Measurements from ENCODE around the gene PIK3C2B.

The PIK3C2B gene

DNA sequence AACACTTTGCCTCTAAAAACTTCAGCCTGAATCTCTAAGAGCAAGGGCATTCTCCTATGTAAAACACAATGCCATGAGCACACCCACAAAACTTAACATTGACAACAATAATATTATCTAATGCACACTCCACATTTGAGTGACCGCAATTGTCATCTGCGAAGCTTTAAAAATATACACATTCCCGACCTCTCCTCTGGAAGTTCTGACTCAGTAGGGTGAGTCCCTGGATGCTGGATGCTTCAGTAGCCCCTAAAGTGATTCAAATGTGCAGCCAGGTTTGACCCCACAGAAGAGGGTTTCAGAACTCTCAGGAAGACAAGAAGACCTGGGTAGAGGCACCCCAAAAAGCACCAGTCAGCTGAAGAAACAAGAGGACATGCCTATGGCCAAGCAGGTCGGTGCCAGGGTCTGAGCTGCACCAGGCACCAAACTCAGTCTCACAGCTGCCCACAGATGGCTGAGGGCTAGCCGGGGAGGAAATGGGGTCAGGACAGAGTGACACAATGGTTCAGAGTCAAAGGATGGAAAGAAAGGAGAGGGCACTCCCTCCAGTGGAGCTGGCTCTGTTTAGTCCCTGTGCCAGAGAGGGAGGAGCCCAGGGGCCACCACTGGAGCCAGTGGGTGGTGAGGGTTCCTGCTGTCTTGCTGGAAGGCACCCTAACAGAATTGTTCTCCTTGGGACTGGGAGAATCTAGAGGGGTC is 17.4 kb downstream of the PIK3C2B start:
- DNase-seq, result peak in 9 of 14 donors; percentile 21 to 82 (median 66)

DNA sequence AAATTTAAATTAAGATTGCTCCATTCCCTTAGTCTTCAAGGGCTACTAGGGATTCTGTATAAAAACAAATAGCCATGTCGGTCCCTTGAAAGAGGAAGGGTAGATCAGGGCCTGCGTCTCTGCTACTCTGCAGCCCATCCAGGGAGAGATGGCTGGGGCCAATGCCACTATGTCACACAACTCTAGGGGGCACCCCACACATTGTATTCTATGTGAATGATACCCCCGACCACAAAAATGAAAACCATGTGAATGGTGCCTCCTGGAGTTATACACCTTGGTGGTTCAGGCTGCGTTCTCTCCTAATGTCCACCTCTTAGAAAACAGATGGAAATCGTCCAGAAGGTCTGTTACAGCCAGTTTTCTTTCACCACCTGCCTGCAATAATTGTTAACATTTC is 18.0 kb downstream of the PIK3C2B start:
- DNase-seq, result no peak

DNA sequence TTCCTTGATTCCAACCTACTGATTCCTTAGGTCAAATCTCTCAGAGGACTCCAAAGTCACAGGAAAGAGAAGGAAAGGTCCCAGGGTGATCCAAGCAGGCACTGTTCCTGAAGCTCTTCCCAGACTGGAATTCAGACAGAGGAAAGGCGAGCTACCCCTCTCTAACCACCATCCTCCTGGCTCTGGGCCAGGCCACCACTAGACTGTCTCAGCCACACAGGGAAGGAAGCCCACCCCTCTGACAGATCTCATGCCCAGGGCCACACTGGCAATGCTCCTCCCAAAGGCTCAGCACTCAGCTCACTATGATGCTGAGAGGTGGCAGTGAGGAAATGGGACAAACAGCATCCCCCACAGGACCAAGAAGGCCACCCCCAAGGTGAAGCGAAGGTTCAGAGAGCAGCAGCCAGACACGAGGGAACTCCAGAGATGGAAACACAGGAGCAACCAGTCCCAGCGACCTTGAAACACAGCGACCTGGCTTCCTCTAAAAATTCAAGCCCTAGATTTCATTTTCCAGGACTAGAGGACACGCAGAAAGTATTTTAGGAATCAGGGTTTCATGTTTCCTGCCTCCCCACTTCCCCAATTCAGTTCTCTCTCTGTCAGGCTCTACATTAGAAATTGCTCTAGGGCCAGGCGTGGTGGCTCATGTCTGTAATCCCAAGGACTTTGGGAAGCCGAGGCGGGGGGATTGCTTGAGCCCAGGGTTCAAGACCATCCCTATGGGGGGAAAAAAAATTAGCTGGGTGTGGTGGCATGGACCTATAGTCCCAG is 18.8 kb downstream of the PIK3C2B start:
- no peak for DNase-seq

DNA sequence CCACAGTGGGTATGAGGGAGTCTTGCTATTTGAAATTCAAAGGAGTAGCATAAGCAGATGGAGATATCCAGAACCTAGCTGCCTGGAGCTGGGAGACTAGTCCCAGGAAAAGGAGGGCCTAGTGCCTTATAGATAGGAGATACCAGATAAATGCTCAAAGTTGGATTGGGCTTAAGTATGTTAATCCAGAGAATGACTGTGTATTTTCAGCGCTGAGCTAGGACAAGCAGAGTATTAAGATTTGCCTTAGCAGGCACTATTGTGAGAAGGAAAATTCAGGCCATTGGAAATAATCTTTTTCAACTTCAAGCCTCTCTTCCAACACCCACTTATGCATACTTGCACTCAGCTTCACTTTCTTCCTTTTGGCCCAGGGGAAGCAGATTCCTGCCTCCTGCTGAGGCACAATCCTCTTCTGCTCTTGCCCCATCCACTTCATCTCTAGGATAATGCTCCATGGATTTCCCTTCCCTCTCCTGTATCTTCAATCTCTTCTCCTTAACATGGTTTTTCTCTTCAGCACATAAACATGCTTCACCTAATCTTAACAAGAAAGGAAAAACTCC is 21.1 kb downstream of the PIK3C2B start:
- DNase-seq, result no peak

DNA sequence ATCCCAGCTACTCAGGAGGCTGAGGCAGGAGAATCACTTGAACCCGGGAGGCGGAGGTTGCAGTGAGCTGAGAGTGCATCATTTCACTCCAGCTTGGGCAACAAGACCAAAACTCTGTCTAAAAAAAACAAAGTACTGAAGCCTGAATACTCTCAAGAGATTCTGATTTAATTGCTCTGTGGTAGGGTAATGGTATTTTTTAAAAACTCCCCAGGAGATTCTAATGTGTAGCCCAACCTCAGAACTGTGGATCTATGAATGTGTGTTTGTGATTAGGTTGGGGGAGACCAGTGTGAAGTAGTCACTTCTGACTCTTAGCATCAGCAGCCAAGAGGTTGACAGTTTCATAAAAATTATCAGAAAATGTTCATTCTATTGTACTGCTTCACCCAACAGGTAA is 21.9 kb downstream of the PIK3C2B start:
- DNase-seq, result no peak

DNA sequence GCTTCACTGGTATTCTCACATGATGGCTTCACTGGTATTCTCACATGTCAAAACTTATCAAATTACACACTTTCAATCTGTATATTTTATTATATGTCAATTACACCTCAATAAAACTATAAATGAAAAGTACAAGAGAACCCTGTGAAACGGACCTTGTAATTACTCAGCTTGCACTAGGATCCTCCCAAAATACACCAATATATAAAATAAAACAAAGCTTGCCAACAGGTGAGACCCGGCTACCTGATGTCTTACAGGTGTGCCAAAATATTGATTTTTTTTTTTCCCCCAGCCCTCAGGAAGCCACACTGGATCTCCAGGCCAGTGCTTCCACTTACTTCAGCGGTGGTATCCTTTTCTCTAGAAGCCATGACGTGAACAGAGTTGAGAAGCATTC is 22.9 kb downstream of the PIK3C2B start:
- DNase-seq, result no peak

DNA sequence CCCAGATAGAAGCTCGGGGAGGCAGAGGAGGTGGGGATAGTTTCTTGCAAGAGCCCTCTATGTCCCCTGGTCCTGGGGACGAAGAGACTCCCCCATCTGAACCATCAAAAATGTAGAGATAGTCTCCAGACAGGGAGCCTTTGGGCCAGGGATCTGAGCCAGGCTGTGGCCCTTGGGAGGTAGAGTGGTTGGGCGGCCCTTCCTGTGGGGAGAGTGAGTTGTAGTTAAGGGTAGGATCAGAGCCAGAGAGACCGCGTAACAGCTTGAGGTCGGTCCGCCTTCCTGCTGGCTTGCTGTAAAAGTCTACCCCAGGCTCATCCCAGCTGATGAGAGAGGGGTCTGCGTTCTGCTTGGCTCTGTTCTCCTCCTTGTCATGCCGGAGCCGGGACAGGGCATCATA is 25.3 kb downstream of the PIK3C2B start:
- DNase-seq, result no peak

DNA sequence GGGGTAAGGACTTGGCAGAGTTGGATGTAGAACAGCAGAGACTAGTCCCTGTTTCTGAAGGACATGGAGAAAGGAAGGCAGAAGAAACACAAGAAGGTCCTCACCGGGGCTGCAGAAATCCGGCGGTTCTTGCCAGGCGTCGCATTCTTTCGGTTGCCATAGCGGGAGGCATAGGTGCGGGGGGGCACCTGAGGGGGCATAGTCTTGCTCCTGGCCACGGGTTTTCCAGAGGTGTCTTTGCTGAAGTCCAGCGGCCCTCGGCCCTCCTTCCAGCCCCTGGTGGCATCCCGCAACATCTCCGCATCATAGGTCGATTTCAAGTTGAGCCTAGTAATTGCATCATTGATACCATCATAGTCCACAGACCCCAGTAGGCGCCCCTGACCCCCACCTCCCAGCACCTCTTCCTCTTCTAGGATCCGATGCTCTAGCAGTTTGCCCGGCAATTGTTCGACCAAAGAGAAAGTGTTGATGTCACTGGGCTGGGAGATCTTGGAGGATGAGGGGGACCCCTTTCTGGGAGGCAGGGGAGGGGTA is 25.8 kb downstream of the PIK3C2B start:
- no peak for DNase-seq

DNA sequence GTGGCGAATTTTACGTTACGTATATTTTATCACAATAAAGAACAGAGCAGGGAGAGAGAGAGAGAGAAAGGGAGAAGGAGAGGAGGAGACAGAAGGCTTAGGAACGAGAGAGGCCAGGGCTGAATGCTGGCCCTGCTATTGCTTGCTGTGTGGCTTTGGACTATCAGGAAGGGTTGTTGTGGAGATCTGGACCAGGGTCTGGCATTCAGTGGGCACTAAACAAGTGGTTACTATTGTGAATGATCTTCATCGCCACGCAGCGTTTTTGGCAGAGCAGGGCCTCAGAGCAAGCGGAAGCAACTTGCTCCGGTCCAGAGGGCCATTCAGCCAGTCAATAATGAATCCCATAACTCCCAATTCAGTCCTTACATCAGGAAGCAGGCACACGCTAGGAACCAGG is 26.4 kb downstream of the PIK3C2B start:
- peak in 9 of 14 donors; percentile 21 to 64 (median 34) for DNase-seq

DNA sequence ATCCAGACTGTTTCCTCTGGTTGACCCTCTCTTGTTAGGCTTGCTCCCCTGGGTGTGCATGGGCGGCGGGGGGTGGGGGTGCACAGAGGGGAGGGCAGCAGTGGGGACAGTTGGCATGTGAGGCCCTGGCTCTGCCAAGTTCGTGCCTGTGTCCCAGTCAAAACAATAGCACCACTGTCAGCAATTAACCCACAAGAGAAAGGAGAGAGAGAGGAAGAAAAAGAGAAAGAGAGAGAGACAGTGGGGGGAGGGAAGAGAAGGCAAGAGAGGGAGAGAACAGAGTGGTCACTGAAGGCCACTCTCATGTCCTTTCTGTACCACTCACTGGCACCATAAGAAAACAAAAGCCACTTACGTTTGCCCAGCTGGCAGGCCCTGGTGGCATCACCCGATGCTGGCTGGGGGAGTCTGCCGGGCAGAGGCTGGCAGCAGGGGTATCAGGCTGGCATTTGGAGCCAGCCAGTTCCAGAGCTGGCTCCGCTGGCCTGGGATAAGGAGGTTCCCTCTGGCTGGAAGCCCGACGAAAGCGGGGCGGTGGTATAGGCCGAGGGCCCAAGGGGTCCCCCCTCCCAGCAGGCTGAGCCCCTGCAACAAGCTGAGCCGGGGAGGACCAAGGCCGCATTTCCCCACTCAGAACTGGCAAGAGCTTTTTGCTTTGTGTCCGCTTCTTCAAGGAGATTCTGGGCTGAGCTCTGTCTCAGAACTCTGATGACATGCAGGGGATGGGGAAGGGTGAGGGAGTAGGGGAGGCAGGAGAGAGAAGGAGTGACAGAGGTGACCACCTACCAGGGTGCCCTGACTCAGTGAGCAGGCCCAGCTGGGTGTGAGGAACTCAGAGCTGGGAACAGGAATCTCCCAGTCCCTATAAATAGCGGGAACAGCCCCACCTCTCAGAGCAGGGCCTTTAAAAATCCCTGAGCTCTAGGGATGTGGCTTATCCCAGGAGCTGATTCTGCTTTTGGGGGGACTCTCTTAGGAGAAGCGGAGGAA is 27.9 kb downstream of the PIK3C2B start:
- peak in 12 of 14 donors; percentile 32 to 93 (median 84) for DNase-seq

DNA sequence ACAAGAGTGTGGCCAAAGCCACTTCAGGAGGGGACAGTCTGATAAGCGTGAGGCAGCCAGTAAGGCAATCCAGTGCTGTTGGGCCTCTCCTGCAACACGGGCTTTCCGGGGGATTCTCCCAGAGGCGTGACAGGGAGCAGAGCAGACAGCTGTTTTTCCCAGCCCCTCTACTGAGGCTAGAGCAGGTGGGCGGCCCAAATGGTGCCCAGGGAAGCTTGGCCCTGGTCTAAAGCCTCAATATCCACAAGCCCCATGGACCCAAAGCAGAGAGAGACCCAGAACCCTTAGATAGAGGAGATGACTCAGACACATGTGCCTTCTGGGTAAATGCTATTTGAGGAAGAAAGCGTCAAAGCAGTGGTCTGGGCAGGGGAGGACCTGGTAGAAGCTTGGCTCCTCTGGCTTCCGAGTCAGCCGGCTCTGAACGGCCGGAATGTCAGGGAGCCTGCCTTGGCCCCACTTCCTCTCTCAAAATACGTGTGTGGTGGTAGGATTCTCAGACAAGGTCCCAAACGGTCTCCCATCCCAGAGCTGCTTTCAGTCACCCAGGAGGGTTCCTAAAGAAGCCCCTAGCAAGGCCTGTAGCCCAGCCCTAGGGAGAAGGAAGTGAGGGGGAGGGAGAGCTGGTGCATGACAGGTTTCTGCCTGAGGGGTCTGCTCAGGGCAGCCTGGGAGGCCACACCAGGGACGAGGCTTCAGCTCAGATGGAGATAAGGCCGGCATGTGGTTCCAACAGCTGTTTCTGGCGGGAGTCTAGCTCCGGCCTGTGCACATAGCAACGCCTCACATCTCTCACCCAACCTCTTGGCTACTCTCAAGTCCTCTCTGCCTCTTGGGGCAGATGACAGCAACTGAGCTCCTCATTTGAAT is 28.8 kb downstream of the PIK3C2B start:
- DNase-seq, result peak in 6 of 14 donors; percentile 56 to 83 (median 66)

DNA sequence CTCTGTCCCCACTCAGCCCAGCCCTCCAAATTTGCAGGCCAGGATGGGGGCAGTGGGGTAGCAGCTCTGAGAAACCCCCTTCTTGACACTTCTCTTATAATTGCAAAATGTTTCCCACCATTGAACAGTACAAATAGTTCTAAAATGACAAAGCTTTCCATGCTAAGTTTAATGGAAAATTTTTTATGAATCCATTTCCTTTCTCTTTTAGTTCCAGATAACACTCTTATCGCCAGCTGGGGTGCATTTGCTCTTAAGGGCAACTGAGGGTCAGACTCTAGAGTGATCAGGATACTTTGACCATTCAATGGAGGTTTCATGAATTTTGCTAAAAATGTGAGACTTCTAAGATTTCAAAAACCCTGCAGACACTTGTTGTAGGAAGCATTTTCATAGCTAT is 29.9 kb downstream of the PIK3C2B start:
- DNase-seq, result no peak

DNA sequence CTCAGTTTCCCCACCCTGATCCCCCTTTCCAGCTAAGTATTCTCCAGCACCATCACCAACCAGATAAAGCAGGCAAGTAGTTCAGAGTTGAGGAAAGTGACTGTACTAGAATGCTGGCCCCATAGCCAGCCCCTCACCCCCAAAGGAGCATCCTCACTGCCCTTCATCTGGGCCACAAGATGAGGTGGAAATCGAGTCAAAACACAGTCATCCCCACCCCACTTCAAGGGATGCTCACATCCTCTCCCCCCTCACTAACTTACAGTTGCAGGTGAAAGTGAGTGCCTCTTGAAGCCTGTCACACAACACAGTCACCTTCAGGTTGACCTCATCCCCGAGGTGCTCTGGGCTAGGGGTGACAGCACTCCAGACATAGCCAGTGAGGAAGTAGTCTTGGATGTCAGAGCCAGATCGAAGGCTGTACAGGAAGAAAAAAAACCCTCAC is 30.4 kb downstream of the PIK3C2B start:
- no peak for DNase-seq

DNA sequence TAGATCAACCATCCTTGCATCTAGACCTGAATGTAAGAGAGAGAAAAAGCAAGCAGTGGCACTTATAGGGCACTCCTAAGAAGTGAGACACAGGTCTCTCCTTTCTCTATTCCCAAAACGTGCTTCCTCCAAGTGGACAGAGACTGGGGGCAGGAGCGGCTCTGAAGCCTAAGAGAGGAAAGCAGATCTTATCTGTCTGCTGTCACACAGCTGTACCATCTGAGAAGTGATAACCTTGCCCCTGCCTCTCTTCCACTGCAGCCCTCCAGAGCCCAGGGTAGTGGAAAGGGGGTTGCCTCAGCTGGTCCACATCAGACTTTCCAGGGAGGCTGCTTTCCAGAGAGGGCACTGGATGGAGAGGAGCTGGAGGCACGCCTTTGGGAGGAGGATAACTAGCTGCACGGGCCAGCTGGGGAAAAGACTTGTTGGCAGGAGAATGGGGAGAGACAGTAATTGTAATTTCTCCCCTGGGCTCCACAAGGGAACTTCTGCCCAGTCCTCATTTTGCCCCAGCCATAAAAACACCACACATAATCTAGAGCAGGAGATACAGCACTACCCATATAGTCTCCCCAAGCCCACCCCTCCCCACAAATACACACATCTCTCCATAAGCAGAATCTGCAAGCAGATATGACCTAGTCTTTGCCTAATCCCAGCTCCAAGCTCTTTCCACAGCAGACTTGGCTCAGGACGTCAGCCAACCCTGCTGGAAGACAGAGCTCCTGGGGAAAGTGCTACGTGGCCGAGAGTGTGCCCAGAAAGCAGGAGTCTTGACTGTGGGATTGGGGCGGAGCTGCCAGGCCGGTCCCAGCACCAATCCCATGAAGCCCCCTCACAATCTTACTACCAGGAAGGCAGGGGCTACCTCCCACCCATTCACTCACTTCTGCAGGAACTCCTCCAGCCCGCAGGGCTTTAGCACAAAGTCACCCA is 31.2 kb downstream of the PIK3C2B start:
- DNase-seq, result no peak

DNA sequence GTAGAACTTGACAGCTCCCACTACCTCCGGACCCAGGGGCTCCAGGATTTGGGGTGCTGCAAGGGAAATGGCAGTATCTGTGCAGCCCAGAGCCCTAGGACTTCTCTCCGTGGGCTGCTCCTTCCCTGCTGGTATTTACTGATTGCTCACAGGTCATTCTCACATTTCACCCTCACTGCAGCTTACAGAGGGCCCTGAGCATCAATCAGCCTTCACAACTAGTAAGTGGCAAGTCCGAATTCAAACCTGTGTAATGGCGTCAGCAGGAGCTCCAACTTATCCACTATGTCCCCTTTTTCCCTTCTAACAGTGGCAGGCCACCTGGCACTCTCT is 32.4 kb downstream of the PIK3C2B start:
- DNase-seq, result no peak

DNA sequence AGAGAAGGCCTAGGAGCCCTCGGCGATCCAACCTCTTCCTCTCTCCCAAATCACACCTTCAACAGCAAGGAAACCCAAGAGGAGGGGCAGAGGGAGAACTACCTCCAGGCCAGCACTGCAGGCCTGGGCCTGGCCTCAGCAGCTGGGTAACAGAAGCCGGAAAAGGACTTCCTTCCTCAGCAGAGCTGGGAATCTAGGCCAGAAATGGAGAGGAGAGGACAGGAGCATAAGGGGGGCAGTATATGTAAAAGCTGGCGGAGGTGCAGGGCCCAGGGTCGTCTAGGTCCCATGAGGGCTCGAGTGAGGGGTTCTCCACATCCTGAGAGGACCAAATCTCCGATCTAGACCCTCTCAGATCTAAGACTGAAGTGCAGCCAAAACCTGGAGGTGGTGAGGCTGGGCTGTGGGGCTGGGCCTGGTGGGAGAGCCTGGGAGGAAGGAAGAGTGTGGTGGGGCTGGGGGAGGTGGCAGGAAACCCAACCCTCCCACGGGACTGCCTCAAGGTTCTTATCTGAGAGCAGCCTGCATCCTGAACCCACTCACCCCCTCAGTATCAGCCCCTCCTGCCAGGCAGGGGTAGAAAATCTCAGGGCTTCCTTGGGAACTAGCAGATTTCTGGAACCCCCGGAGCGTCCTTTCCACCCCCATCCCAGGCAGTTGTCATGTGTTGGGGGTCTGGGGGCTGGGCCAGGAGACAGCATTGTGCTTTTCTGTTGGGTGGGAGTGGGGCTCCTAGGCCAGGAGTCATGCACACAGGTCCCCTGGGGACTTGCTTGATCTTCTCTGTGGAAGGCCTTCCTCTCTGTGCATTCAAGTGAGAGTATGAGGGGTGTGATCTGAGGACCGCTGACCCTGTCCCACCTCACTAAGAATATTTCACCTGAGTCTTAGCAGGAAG is 33.0 kb downstream of the PIK3C2B start:
- DNase-seq, result no peak

DNA sequence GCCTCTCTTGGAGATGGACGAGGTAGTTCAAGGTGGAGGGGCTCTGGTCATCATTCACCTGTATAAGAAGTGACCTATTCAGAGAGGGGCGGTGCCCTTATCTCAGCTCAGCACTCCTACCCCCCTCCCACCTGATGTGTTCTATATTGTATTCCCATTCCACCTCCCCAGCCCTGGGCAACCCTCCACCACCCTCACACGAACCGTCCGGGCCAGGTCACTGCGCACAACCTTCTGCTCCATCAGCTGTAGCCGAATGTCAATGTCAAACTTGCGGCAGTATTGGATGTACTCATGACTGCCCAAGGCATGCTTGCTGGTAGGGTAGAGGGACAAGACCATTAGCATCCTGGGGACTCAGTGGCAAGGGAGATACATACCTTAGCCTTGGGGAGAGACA is 34.3 kb downstream of the PIK3C2B start:
- DNase-seq, result no peak

DNA sequence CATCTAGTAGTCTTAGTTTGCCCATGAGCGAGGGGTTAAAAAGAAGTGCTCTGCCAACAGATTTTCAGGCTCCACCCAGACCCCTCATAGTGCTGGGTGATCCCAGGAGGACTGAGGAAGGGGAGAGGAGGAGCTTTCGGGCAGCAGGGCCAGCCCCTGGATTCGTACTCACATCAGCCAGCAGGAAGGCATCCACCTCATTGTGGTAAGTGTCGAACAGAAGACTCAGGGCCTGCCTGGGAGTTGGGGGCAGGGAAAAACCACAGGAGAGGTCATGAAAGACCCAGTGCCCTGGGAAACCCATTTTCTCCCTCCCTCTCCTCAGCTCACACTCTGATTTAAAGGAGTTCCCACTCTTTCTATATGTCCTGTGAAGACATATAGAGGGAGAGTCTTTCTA is 34.9 kb downstream of the PIK3C2B start:
- DNase-seq, result no peak

DNA sequence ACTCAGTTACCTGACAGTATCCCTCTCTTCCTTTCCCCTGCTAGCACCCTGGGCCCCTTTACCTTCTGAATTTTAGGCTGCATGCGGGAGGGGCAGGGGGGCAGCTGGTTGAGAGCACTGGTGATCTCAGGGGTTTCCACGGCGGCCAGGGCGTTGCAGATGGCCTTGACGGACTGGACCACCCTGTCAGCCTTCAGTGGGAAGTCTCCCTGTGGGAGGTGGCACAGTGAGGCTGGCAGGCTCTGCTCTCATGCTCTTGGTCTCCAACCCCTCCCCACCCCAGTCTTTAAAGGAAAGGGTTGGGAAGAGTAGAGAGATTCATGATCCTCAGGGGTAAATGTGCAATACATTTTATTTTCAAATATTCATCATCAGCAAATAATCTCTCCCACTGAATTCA is 36.9 kb downstream of the PIK3C2B start:
- DNase-seq, result no peak
